Testis (tissue), 3 donors: Measurements from ENCODE around the gene HDAC8. TPM values are rescaled to one million over a fixed set of nuclear protein-coding genes. Genes with fewer than 3 reads are reported as not detected.

Experiments used
- DNase-seq: peaks from one replicate; pipeline ENCODE4 v3.0.0-alpha.2; 2019
- H3K27ac ChIP-seq, 2 donors: fragments of 200-600 bp; sonication (generic); one replicate each; pipeline ENCODE4 v1.5.1; 2019
- H3K27me3 ChIP-seq: fragments of 200-600 bp; sonication (generic); one replicate; pipeline ENCODE4 v1.5.1; 2019
- H3K36me3 ChIP-seq: fragments of 200-600 bp; sonication (generic); one replicate; pipeline ENCODE4 v1.5.1; 2017; ENCODE audit warnings: low read depth; ENCODE audit errors: missing control alignments
- H3K4me1 ChIP-seq: fragments of 200-600 bp; sonication (generic); one replicate; pipeline ENCODE4 v1.5.1; 2019
- H3K4me3 ChIP-seq, 2 donors: fragments of 200-600 bp; sonication (generic); one replicate each; pipeline ENCODE4 v1.5.1; 2017 to 2019
- H3K9me3 ChIP-seq: fragments of 200-600 bp; sonication (generic); one replicate; pipeline ENCODE4 v1.5.1; 2017
- CTCF ChIP-seq, 3 experiments: fragments of 450-650 bp in 2 of 3; fragments of 200-600 bp in 1 of 3; sonication (generic) in 1 of 3; IDR thresholded peaks; one replicate each; pipeline ENCODE4 v1.5.1; 2016 to 2019; ENCODE audit warnings: antibody characterized with exemption in 3 of 3, mild to moderate bottlenecking in 2 of 3, moderate library complexity in 1 of 3
- POLR2A ChIP-seq: fragments of 450-650 bp; IDR thresholded peaks from one replicate; pipeline ENCODE4 v1.6.1; 2017; ENCODE audit warnings: antibody characterized with exemption, mild to moderate bottlenecking, moderate library complexity
- WGBS, 2 donors: methylation state at CpG; one replicate each; pipeline ENCODE4 v1.1.5; 2018; 5-methylcytosine and 5-hydroxymethylcytosine counted together
- intact Hi-C: fragments of 100-400 bp; cut with DNase I; formaldehyde crosslinking; loops from one replicate; pipeline ENCODE4 v1.15.1; 2023; ENCODE audit warnings: low total_unique reads
- polyA plus RNA-seq: library from polyadenylated mRNA; stranded (reverse); fragments of 350-450 nt; fragmentation: Illumina TruSeq; extraction: RNeasy Lipid Tissue Mini Kit (QIAGEN cat#74804); gene quantifications from one replicate; pipeline ENCODE4 v1.2.3, GENCODE V29; 2014; ENCODE audit warnings: low read depth, low replicate concordance; ENCODE audit not compliant: insufficient read depth
- total RNA-seq, 2 donors: library from RNA; depleted of rRNA; stranded (reverse); fragments of >200 nt; gene quantifications; one replicate each; pipeline ENCODE4 v1.2.3, GENCODE V29; 2016

HDAC8 gene
- total and polyA plus RNA-seq, 3 donors from 2014 or later: 8.3 to 30.3 (median 25.2) TPM

DNA sequence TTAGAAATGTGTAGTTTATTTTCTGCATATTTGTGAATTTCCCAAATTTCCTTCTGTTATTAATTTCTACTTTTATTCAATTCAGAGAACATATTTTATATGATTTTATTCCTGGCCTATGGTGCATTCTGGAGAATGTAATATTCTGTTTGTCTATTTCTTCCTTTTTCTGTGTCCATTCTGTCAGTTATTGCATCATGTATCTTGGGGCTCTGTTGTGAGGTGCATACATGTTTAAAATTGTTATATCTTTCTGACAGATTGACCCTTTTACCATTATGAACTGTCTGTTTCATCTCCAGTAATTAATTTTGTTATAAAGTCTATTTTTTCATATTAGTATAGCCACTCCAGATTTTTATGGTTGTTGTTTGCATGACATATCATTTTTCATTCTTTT lies 170.0 kb downstream of the HDAC8 start:
- H3K36me3 ChIP-seq: no peaks in the 10 kb centered on the region
- TF ChIP-seq CTCF (IDR thresholded peaks at IDR 0.05): no peak
- no peak for TF ChIP-seq POLR2A
- intact Hi-C loops: no loop called here
- DNase-seq: no peak
- no peaks in the 10 kb centered on the region for H3K4me1 ChIP-seq
- H3K27me3 ChIP-seq: no peaks in the 10 kb centered on the region
- no peak overlapping the region for H3K27ac ChIP-seq
- H3K9me3 ChIP-seq: no peaks in the 10 kb centered on the region
- no peak overlapping the region for H3K4me3 ChIP-seq

- H3K4me1 ChIP-seq: peaks cover 5% of the 10 kb centered on the region
- DNase-seq: no peak
- H3K27me3 ChIP-seq: no peaks in the 10 kb centered on the region
- no peak overlapping the region for H3K4me3 ChIP-seq
- no peak overlapping the region for H3K27ac ChIP-seq
- intact Hi-C loops: no loop called here
- TF ChIP-seq POLR2A (no peak), CTCF (IDR thresholded peaks at IDR 0.05) (no peak)
- H3K9me3 ChIP-seq: no peaks in the 10 kb centered on the region
- H3K36me3 ChIP-seq: no peaks in the 10 kb centered on the region
These were observed 172.8 kb downstream of the HDAC8 start for GRCh38 chrX:72399816-72400215.

DNA sequence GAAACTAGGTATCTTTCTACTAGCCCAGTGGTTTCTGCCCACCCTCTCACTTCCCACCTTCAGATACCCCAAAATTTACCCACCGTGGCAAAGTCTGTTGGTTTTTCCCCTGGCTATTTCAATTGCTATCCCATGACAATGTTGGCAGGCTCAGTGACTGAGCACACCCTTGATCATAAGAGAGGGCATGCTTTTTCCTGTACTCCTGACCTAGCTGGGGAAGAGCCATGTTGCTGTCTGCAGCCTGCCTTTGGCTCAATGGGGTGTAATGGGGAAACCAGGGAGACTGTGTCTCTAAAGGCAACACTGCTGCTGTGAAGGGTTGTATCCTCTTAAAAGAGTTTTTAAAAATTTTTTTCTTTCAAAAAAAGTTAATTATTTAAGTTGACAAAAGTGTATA lies 176.5 kb downstream of the HDAC8 start:
- Histone ChIP-seq H3K4me3 (no peak overlapping the region), H3K36me3 (no peaks in the 10 kb centered on the region), H3K4me1 (peaks cover 5% of the 10 kb centered on the region), H3K27me3 (no peaks in the 10 kb centered on the region), H3K27ac (no peak overlapping the region), H3K9me3 (no peaks in the 10 kb centered on the region)
- TF ChIP-seq POLR2A (no peak), CTCF (IDR thresholded peaks at IDR 0.05) (no peak)
- WGBS, 2 donors: 38% methylated on average over 1 of the region's 1 CpG; no CpG with 5 or more reads in 1 of the 2 donors
- DNase-seq: peak; percentile 13
- intact Hi-C loops: no loop called here

DNA sequence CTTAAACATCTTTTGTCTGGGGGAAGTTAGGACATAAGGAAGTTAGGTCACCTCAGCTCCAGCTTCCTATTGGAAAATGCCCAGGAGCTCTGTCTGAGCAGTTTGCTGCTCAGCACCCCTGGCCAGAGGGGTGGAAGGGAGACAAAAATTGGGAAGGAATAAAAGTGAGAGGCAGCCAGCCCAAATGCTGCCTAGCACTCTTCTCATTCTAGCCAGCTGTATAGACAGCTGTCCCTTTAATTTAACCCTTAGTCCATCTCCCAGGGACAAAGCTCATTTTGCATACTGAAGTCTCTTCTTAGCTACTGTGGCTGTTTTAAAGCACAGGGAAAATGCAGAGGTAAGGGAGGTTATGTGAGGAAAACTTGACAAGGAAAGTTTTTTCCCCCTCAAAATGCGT lies 177.4 kb downstream of the HDAC8 start:
- no peak for DNase-seq
- intact Hi-C loops: no loop called here
- no peak for TF ChIP-seq CTCF (IDR thresholded peaks at IDR 0.05)
- no peak for TF ChIP-seq POLR2A
- Histone ChIP-seq H3K36me3 (no peaks in the 10 kb centered on the region), H3K4me3 (no peak overlapping the region), H3K4me1 (peaks cover 5% of the 10 kb centered on the region), H3K9me3 (no peaks in the 10 kb centered on the region), H3K27ac (no peak overlapping the region), H3K27me3 (no peaks in the 10 kb centered on the region)
- WGBS, 2 donors: 8 to 22% methylated on average over 1 of the region's 1 CpG

- Histone ChIP-seq H3K4me1 (peaks cover 5% of the 10 kb centered on the region), H3K36me3 (no peaks in the 10 kb centered on the region), H3K27me3 (no peaks in the 10 kb centered on the region), H3K4me3 (no peak overlapping the region), H3K9me3 (no peaks in the 10 kb centered on the region), H3K27ac (no peak overlapping the region)
- intact Hi-C loops: no loop called here
- DNase-seq: peak; percentile 44
- TF ChIP-seq POLR2A (no peak), CTCF (IDR thresholded peaks at IDR 0.05) (no peak)
- 39 to 47% methylated on average over 8 of the region's 8 CpGs for WGBS, 2 donors
These were observed 178.0 kb downstream of the HDAC8 start for GRCh38 chrX:72394518-72395170.
